ENCODE data around the gene VWA8.
"Not testable (repeated sequence)": the region's sequence is repeated elsewhere in the genome, so short reads cannot be mapped to it uniquely, and the experiment has no call there.

VWA8 gene

DNA sequence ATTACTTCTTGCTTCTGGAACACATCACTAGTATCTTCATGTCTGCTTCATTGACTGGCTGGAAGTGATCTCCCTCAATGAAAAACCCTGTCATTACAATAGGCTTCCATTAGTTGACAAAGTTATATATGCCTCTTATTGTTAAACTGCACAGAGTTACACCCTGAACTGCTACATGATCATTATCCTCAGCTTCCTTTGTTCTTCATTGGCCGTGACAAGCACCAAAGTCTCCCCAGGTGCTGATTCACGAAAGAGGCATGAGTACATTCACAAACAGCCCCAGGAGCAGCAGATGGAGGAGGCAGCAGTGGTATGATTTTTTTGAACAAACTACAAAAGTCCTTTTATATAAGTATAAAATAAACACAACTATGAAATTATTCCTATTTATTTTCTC is 51.4 kb downstream of the VWA8 start:
- no peak overlapping the region for H3K4me3 ChIP-seq (replicated peaks in 1 of 2; ENCODE audit: low read depth in 2 of 2, low read length in 2 of 2)
- DNase-seq (ENCODE audit: low read depth in 2 of 2) = peak in 1 of 2 donors; percentile 29
- no peak for TF ChIP-seq CTCF (IDR thresholded peaks at IDR 0.05; ENCODE audit: low read depth, low read length)

DNA sequence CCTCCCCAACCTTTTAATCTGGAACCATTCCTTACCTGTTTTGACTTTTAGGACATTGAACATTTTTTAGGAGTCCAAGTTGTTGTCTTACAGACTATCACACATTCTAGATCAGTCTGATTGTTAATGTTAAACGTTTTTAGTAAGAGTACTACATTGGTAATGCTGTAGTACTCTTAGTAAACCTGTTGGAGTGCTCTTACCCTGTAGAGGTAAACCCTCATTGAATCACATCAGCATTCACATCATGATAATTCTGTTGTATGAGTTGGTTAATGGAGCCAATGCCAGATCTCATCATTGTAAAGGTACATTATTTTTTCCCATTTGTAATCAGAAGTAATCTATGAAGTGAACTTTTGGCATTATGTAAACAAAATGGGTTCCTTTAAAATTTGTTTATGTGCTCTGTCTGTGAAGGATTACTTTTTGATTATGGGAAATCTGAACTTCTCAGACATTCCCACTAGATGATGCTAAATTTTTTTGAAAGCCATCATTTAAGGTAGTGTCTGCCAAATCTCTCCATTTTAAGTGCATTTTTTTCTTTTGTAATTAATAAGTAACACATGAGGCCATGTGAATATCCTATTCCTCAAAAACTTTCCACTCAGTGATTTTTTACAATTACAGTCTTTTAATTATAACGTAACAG is 55.2 kb downstream of the VWA8 start:
- peak; percentile 55 for DNase-seq (ENCODE audit: low read depth in 2 of 2)
- TF ChIP-seq CTCF (IDR thresholded peaks at IDR 0.05; ENCODE audit: low read depth, low read length) = peak; percentile 73
- H3K4me3 ChIP-seq (replicated peaks in 1 of 2; ENCODE audit: low read depth in 2 of 2, low read length in 2 of 2) = no peak overlapping the region

GRCh38 chr13:41900918-41901317 is 60.0 kb downstream of the VWA8 start:
- DNase-seq (ENCODE audit: low read depth in 2 of 2) = peak in 1 of 2 donors; percentile 25
- TF ChIP-seq CTCF (IDR thresholded peaks at IDR 0.05; ENCODE audit: low read depth, low read length) = no peak
- H3K4me3 ChIP-seq (replicated peaks in 1 of 2; ENCODE audit: low read depth in 2 of 2, low read length in 2 of 2) = no peak overlapping the region

- not testable (repeated sequence) for DNase-seq (ENCODE audit: low read depth in 2 of 2); H3K4me3 ChIP-seq (replicated peaks in 1 of 2; ENCODE audit: low read depth in 2 of 2, low read length in 2 of 2)
Measured at GRCh38 chr13:41898411-41898810, 62.5 kb downstream of the VWA8 start.

- DNase-seq (ENCODE audit: low read depth in 2 of 2) = peak; percentile 19 to 38
- H3K4me3 ChIP-seq (replicated peaks in 1 of 2; ENCODE audit: low read depth in 2 of 2, low read length in 2 of 2) = no peak overlapping the region
- TF ChIP-seq CTCF (IDR thresholded peaks at IDR 0.05; ENCODE audit: low read depth, low read length) = no peak
Measured at GRCh38 chr13:41897126-41897525, 63.8 kb downstream of the VWA8 start.

- H3K4me3 ChIP-seq (replicated peaks in 1 of 2; ENCODE audit: low read depth in 2 of 2, low read length in 2 of 2) = no peak overlapping the region
- TF ChIP-seq CTCF (IDR thresholded peaks at IDR 0.05; ENCODE audit: low read depth, low read length) = no peak
- no peak for DNase-seq (ENCODE audit: low read depth in 2 of 2)
Measured at GRCh38 chr13:41895478-41895877, 65.4 kb downstream of the VWA8 start.

GRCh38 chr13:41891119-41891518 is 69.8 kb downstream of the VWA8 start:
- no peak for DNase-seq (ENCODE audit: low read depth in 2 of 2)
- no peak overlapping the region for H3K4me3 ChIP-seq (replicated peaks in 1 of 2; ENCODE audit: low read depth in 2 of 2, low read length in 2 of 2)
- TF ChIP-seq CTCF (IDR thresholded peaks at IDR 0.05; ENCODE audit: low read depth, low read length) = no peak
